Nephron progenitor cell (in vitro differentiated cells): ENCODE results near the gene GSC2.

Experiments
- DNase-seq: peaks from one replicate; pipeline ENCODE4 v3.0.0; 2021
- H3K27ac Mint-ChIP-seq: 2 replicates; pipeline ENCODE4 v1.8.0; 2021; ENCODE audit warnings: mild to moderate bottlenecking, moderate library complexity, mixed read lengths
- H3K27me3 Mint-ChIP-seq: 2 replicates; pipeline ENCODE4 v1.8.0; 2021; ENCODE audit warnings: mild to moderate bottlenecking, low read depth, mixed read lengths; ENCODE audit not compliant: poor library complexity
- H3K36me3 Mint-ChIP-seq: 2 replicates; pipeline ENCODE4 v1.8.0; 2021; ENCODE audit warnings: low read depth, mixed read lengths
- H3K4me1 Mint-ChIP-seq: 2 replicates; pipeline ENCODE4 v1.8.0; 2021; ENCODE audit warnings: mixed read lengths
- H3K4me3 Mint-ChIP-seq: 2 replicates; pipeline ENCODE4 v1.8.0; 2021; ENCODE audit warnings: mild to moderate bottlenecking, moderate library complexity, mixed read lengths
- H3K9me3 Mint-ChIP-seq: 2 replicates; pipeline ENCODE4 v1.8.0; 2021; ENCODE audit warnings: mild to moderate bottlenecking, moderate library complexity, mixed read lengths
- TF ChIP-seq, protein P1 (sequence below): fragments of 200-600 bp; sonication (generic); IDR thresholded peaks from 2 replicates; pipeline ENCODE4 v1.5.0; 2021; ENCODE audit warnings: antibody characterized with exemption

The GSC2 gene

DNA sequence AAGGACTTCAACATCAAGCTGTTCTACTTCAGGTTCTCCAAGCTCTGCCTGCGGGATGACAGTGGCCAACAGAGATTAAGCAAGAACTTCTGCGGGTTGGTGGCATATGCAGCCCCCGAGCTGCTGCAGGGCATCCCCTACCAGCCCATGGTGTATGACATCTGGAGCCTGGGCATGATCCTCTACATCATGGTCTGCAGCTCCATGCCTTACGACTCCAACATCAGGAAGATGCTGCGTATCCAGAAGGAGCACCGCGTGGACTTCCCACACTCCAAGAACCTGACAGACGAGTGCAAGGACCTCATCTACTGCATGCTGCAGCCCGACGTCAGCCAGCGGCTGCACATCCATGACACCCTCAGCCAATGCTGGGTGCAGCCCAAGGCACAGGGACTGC is 25.1 kb downstream of the GSC2 start:
- H3K9me3 Mint-ChIP-seq: no peaks in the 10 kb centered on the region
- peaks cover 31% of the 10 kb centered on the region for H3K27me3 Mint-ChIP-seq
- no peak overlapping the region for H3K4me3 Mint-ChIP-seq

DNA sequence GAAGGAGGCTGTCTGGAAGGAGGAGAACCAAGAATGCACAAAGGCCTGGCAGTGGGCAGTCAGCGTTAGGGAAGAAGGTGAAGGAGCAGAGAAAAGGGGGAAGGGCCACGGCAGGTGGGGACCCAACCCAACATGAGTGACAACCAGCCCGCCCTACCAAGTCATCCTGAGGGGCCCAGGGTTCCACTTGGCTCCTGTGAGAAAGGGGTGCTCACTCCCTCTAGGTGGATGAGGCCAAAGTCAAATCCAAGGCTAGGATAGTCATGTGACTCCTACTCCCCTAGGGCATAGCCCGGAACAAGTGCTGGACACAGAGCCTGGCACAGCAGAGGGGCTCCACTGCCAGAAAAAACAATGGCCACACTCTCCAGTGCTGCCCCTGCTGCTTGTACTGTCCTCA is 25.7 kb downstream of the GSC2 start:
- DNase-seq: no peak
- Mint-ChIP-seq H3K27ac (no peak overlapping the region), H3K4me3 (no peak overlapping the region), H3K9me3 (no peaks in the 10 kb centered on the region), H3K36me3 (no peaks in the 10 kb centered on the region), H3K4me1 (peaks cover 30% of the 10 kb centered on the region), H3K27me3 (peaks cover 27% of the 10 kb centered on the region)
- TF ChIP-seq, protein P1, sequence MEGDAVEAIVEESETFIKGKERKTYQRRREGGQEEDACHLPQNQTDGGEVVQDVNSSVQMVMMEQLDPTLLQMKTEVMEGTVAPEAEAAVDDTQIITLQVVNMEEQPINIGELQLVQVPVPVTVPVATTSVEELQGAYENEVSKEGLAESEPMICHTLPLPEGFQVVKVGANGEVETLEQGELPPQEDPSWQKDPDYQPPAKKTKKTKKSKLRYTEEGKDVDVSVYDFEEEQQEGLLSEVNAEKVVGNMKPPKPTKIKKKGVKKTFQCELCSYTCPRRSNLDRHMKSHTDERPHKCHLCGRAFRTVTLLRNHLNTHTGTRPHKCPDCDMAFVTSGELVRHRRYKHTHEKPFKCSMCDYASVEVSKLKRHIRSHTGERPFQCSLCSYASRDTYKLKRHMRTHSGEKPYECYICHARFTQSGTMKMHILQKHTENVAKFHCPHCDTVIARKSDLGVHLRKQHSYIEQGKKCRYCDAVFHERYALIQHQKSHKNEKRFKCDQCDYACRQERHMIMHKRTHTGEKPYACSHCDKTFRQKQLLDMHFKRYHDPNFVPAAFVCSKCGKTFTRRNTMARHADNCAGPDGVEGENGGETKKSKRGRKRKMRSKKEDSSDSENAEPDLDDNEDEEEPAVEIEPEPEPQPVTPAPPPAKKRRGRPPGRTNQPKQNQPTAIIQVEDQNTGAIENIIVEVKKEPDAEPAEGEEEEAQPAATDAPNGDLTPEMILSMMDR: no peak

More for the DNA sequence above, 25.1 kb downstream of the GSC2 start:
- TF ChIP-seq, protein P1: no peak
- peaks cover 25% of the 10 kb centered on the region for H3K4me1 Mint-ChIP-seq
- no peak overlapping the region for H3K27ac Mint-ChIP-seq
- DNase-seq: no peak
- no peaks in the 10 kb centered on the region for H3K36me3 Mint-ChIP-seq

DNA sequence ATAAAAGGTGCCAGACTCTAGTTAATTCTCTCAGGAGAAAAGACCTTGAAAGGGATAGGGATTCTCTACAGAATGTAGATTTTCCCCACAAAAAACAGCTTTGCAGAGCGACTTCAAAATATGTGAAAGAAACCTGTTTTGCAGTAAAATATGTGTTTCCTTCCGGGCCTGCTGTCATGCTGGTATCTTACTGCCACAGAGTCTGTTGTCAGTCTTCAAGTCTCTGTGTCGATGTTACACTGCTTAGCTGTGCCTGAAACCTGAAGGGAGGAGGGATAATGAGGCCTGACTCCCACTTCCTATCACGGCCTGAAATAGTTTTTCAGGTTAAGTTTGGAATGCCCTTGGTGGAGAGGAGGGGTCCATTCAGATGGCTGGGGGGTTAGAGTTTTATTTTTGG is 26.2 kb downstream of the GSC2 start:
- H3K9me3 Mint-ChIP-seq: no peaks in the 10 kb centered on the region
- H3K36me3 Mint-ChIP-seq: no peaks in the 10 kb centered on the region
- DNase-seq: no peak
- H3K4me3 Mint-ChIP-seq: no peak overlapping the region
- H3K27ac Mint-ChIP-seq: no peak overlapping the region
- peaks cover 23% of the 10 kb centered on the region for H3K27me3 Mint-ChIP-seq
- TF ChIP-seq, protein P1: no peak
- H3K4me1 Mint-ChIP-seq: peaks cover 30% of the 10 kb centered on the region

DNA sequence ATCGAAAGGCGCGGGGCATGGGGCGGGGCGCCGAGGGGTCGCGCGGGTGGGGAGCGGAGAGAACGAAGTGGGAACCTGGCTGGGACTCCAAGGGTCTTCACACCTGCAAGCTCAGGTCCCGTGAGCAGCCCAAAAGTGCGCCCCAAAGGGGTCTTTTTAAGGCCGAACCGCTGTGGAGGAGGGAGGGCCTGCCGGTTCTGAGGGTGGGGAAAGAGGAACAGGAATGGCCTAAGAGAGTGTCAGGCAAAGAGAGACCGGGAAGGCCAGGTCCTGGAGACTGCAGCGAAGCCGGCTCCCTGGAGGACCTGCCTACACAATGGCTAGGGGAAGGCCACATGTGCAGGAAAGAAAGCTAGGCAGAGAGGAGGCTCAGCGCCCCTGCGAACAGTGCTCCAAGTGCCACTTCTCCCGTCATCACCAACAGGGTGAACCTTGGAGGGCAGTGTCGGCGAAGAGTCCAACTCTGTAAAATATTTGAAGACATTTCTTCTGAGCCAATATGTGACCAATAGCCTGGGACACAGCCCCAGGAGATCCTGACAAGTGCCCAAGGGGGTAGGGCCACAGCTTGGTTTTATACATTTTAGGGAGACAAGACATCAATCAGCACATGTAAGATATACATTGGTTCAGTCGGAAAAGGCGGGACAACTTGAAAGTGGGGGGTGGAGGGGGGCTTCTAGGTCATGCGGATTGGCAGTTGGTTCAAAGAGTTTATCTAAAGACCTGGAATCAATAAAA is 27.2 kb downstream of the GSC2 start:
- Mint-ChIP-seq H3K36me3 (no peaks in the 10 kb centered on the region), H3K9me3 (no peaks in the 10 kb centered on the region), H3K27ac (peak overlapping the region; percentile 73), H3K27me3 (peaks cover 22% of the 10 kb centered on the region), H3K4me3 (peak overlapping the region; percentile 85), H3K4me1 (peaks cover 30% of the 10 kb centered on the region)
- DNase-seq: no peak
- TF ChIP-seq, protein P1: no peak

DNA sequence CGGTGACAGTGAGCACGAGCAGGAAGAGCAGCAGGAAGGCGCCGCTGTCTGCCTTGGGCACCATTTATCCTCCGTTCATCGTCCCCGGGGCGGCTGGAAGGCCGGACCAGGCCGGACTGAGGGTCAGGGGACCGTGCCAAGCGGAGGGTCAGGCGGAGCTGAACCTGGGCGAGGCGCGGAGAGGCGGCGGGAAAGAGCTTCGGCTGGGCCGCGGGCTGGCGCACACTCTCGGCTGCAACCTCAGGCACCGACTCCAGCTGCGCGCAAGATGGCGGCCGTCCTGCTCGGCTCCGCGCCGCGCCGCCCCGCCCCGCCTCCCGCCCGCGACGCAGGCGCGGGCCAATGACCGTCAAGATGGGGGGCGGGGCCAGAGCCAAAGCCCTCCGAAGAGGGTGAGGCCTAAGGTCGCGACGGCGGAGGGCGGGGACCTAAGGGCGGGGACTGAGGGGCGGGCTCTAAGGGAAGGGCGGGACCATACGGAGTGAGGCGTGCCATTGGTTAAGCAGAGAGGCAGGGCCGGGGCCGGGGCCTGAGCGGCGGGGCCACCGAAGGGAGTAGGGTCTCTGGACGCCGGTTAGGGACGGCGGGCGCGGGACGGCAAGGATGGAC is 27.8 kb downstream of the GSC2 start, which contains the start of gene DGCR2:
TSS of gene DGCR2 (minus strand) at position 270 of the 609 bp plus-strand sequence. CDS start at position 64, 206 bp downstream.
- peak within 1 kb of the TSS; percentile 92 for H3K4me3 Mint-ChIP-seq
- H3K9me3 Mint-ChIP-seq: no peaks in the 10 kb centered on the region
- no peaks in the 10 kb centered on the region for H3K36me3 Mint-ChIP-seq
- peaks cover 33% of the 10 kb centered on the region for H3K4me1 Mint-ChIP-seq
- peaks cover 22% of the 10 kb centered on the region for H3K27me3 Mint-ChIP-seq
- peak; percentile 98 for DNase-seq
- H3K27ac Mint-ChIP-seq: peak within 1 kb of the TSS; percentile 79
- TF ChIP-seq, protein P1: no peak
